ENCODE results near the gene PTPRM. TPM values are rescaled to one million over a fixed set of nuclear protein-coding genes. Genes with fewer than 3 reads are reported as not detected.

The PTPRM gene
- total and polyA plus RNA-seq, 2 donors (not counting 3 experiments of a cell fraction or from before 2014, with no cell fraction given): 37.4 to 43.7 TPM

GRCh38 chr18:8253944-8254343, 686.8 kb downstream of the PTPRM start:
- Histone ChIP-seq H3K9ac (replicated peaks; ENCODE audit: extremely low read depth, insufficient read depth, low read length) (no peak overlapping the region), H3K36me3 (ENCODE audit: control insufficient read depth in 2 of 2, extremely low read depth in 1 of 2, insufficient read depth in 2 of 2, low read length in 2 of 2) (no peaks in the 10 kb centered on the region), H3K9me3 (replicated peaks; ENCODE audit: control insufficient read depth, insufficient read depth, low read length) (no peaks in the 10 kb centered on the region), H2AFZ (ENCODE audit: low read depth, low read length) (no peak overlapping the region), H3K79me2 (ENCODE audit: control insufficient read depth, insufficient read depth, low read length) (no peaks in the 10 kb centered on the region), H3K27ac (ENCODE audit: insufficient read depth, low read depth, low read length) (no peak overlapping the region), H3K9me1 (replicated peaks; ENCODE audit: control insufficient read depth, extremely low read depth, insufficient read depth, low read length) (no peaks in the 10 kb centered on the region), H3K4me2 (ENCODE audit: insufficient read depth, low read length) (no peak overlapping the region), H3K4me3 (replicated peaks in 1 of 3; ENCODE audit: insufficient read depth in 1 of 3, low read depth in 1 of 3, low read length in 3 of 3) (no peak overlapping the region), H3K4me1 (ENCODE audit: control insufficient read depth, extremely low read depth, insufficient read depth, low read length) (no peaks in the 10 kb centered on the region), H3K27me3 (ENCODE audit: control insufficient read depth in 2 of 2, insufficient read depth in 2 of 2, low read length in 2 of 2) (no peaks in the 10 kb centered on the region), H4K20me1 (replicated peaks; ENCODE audit: control insufficient read depth, extremely low read depth, insufficient read depth, low read length) (no peaks in the 10 kb centered on the region)
- dilution Hi-C loops (cut with MboI; ENCODE audit: extremely low pct_ligation_motif_present, low sequenced_read_pairs): no loop called here
- intact Hi-C loops (cut with micrococcal nuclease): no loop called here
- BruUV-seq (replicated peaks): no TSS peak
- DNase-seq (ENCODE audit: low read depth, low spot score) (no peak), FAIRE-seq (no peak)
- no peak for TF ChIP-seq GATA2 (IDR thresholded peaks at IDR 0.05; ENCODE audit: insufficient read depth, insufficient read length, low read depth, low read length)
- no peak for TF ChIP-seq POLR2AphosphoS5 (IDR thresholded peaks at IDR 0.05; ENCODE audit: insufficient read depth, low read depth, low read length)
- no peak for TF ChIP-seq JUN (IDR thresholded peaks at IDR 0.05; ENCODE audit: borderline replicate concordance, insufficient read depth, insufficient read length, low read depth)
- no peak for TF ChIP-seq POLR2A (IDR thresholded peaks at IDR 0.05; ENCODE audit: low read depth, low read length)
- no peak for TF ChIP-seq MYC (IDR thresholded peaks at IDR 0.05; ENCODE audit: low read depth, low read length)
- no peak for TF ChIP-seq EZH2 (IDR thresholded peaks at IDR 0.05; ENCODE audit: borderline replicate concordance, low read depth, low read length, severe bottlenecking)
- TF ChIP-seq, protein P1, sequence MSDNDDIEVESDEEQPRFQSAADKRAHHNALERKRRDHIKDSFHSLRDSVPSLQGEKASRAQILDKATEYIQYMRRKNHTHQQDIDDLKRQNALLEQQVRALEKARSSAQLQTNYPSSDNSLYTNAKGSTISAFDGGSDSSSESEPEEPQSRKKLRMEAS (IDR thresholded peaks at IDR 0.05; ENCODE audit: insufficient read depth, insufficient read length): no peak
- no peak for TF ChIP-seq FOS (IDR thresholded peaks at IDR 0.05; ENCODE audit: borderline replicate concordance, insufficient read depth, low read length)
- TF ChIP-seq, protein P2, sequence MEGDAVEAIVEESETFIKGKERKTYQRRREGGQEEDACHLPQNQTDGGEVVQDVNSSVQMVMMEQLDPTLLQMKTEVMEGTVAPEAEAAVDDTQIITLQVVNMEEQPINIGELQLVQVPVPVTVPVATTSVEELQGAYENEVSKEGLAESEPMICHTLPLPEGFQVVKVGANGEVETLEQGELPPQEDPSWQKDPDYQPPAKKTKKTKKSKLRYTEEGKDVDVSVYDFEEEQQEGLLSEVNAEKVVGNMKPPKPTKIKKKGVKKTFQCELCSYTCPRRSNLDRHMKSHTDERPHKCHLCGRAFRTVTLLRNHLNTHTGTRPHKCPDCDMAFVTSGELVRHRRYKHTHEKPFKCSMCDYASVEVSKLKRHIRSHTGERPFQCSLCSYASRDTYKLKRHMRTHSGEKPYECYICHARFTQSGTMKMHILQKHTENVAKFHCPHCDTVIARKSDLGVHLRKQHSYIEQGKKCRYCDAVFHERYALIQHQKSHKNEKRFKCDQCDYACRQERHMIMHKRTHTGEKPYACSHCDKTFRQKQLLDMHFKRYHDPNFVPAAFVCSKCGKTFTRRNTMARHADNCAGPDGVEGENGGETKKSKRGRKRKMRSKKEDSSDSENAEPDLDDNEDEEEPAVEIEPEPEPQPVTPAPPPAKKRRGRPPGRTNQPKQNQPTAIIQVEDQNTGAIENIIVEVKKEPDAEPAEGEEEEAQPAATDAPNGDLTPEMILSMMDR (IDR thresholded peaks at IDR 0.05; ENCODE audit: extremely low read depth in 1 of 2, insufficient read depth in 1 of 2, low read depth in 1 of 2, low read length in 2 of 2): no peak
- ChIA-PET CTCF (no interaction called here), POLR2A (no interaction called here)

All from endothelial cell of umbilical vein (primary cell).